Measurements from ENCODE around the gene PDCD11.
"Not testable (repeated sequence)": the region's sequence is repeated elsewhere in the genome, so short reads cannot be mapped to it uniquely, and the experiment has no call there.

The PDCD11 gene, protein sequence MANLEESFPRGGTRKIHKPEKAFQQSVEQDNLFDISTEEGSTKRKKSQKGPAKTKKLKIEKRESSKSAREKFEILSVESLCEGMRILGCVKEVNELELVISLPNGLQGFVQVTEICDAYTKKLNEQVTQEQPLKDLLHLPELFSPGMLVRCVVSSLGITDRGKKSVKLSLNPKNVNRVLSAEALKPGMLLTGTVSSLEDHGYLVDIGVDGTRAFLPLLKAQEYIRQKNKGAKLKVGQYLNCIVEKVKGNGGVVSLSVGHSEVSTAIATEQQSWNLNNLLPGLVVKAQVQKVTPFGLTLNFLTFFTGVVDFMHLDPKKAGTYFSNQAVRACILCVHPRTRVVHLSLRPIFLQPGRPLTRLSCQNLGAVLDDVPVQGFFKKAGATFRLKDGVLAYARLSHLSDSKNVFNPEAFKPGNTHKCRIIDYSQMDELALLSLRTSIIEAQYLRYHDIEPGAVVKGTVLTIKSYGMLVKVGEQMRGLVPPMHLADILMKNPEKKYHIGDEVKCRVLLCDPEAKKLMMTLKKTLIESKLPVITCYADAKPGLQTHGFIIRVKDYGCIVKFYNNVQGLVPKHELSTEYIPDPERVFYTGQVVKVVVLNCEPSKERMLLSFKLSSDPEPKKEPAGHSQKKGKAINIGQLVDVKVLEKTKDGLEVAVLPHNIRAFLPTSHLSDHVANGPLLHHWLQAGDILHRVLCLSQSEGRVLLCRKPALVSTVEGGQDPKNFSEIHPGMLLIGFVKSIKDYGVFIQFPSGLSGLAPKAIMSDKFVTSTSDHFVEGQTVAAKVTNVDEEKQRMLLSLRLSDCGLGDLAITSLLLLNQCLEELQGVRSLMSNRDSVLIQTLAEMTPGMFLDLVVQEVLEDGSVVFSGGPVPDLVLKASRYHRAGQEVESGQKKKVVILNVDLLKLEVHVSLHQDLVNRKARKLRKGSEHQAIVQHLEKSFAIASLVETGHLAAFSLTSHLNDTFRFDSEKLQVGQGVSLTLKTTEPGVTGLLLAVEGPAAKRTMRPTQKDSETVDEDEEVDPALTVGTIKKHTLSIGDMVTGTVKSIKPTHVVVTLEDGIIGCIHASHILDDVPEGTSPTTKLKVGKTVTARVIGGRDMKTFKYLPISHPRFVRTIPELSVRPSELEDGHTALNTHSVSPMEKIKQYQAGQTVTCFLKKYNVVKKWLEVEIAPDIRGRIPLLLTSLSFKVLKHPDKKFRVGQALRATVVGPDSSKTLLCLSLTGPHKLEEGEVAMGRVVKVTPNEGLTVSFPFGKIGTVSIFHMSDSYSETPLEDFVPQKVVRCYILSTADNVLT (N-terminal part only)

DNA sequence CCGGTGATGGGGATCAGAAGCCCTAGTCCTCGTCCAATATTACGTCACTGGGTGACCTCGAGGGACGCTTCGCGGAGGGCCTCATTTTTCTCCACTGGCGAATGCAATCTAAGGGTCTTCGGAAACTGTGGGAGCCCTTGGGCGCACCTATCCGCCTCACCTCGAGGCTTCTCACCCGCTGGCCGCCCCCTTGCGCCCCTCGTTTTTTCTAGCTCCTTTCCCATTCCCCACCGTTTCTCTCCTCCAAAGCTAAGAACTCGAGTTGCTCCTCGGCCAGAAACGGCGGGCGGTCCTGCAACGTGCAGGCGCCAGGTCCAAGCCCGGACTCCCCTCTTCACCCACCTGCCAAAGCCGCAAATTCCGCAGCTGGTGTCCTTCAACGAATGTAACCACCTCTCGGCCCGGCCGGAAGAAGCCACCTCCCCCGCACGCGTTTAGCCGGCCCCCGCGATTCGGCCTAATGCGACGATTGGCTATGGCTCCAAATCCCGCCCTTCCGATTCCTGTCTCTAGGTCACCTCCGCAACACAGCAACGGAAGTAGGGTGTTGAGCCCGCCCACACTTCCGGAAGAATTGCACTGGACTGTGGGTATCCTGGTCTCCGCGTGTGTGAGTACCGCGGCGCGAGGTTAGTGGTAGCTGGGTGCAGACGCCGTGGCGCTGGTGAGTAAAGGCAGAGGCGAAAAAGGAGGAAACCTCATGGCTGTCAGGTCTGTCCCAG lies at the start of gene PDCD11, which contains the start of gene ATP5MK:
Gene PDCD11, plus strand, starts transcription at position 560 of the 722 bp plus-strand sequence. CDS start 1,801 bp downstream, outside the sequence.
Gene ATP5MK, minus strand, starts transcription at position 409 of the 722 bp plus-strand sequence. CDS start 4,018 bp downstream, outside the sequence.
- peak; percentile 93 to 96 for DNase-seq (ENCODE audit: low read depth in 2 of 2)

DNA sequence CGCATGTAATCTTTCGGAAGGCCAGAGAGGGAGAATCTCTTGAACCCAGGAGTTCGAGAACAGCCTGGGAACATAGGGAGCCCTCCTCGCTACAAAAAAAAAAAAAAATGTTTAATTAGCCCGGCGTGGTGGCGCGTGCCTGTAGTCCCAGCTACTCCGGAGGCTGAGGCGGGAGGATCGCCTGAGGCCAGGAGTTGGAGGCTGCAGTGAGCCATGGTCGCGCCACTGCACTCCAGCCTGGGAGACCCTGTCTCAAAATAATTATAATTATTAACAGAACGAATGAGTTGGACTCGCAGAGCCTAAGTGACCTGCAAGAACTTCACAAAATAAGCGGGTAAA lies 46.3 kb upstream of the PDCD11 start:
- DNase-seq (ENCODE audit: low read depth in 2 of 2) = no peak

DNA sequence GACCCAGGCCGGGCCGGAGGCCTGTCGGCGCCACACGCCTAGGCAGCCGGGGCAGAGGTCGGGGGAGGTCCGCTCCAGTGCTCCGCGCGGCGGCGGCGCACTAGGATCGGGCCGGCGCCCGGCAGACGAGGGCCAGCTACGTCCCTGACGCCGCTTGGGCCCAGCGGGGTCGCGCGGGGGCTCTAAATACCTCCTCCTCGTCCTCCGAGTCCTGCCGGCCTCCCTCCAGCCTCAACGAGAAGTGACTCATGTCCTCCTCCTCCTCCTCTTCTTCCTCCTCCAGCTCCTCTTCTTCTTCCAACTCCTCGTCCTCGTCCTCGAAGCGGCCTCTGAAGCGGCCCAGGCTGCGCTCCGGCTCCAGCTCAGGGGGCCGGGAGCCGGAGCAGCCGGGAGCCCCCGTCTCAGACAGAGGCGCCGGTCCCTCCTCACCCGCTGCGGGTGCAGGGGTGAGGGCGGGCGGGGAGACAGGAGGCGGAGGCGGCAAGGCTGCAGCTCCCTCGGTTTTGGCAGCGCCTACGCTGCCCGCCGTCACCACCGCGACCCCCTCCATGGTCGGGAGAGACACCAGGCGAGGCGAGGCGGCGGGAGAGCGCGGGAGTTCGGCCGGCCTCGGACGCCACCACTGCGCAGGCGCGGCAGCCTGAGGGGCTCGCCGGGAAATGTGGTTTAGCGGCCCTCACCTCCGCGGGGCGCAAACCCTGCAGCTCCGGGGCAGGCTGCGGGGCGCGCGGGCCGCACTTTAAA lies 45.7 kb upstream of the PDCD11 start, which contains the start of gene PCGF6:
Gene PCGF6, minus strand, starts transcription at position 624 of the 744 bp plus-strand sequence. Its CDS starts 74 bp downstream, at position 550.
- DNase-seq (ENCODE audit: low read depth in 2 of 2) = peak; percentile 70 to 76

DNA sequence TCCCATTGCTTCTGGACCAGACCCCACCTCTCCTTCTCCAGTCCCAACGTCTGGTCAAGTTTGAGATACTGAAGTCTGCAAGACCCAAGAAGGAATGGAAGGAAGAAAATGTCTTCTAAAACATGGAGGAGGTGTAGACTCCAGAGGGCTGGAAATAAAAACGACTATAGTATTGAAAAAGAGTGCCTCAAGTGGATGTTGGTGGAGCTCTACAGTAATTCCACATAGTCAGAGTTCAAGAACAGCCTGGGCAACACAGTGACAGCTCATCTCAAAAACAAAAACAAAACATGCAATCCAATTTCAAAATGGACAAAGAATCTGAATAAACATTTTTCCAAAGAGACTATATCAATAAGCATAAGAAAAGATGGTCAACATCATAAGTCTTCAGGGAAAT lies 43.1 kb upstream of the PDCD11 start:
- no peak for DNase-seq (ENCODE audit: low read depth in 2 of 2)

DNA sequence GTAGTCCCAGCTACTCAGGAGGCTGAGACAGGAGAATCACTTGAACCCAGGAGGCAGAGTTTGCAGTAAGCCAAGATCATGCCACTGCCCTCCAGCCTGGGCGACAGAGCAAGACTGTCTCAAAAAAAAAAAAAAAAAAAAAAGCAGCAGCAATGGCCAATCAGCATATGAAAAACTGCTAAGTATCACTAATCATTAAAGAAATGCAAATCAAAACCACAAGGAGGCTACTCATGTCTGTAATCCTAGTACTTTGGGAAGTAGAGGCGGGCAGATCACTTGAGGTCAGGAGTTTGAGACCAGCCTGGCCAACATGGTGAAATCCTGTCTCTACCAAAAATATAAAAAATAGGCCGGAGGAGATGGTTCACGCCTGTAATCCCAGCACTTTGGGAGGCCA lies 41.9 kb upstream of the PDCD11 start:
- not testable (repeated sequence) for DNase-seq (ENCODE audit: low read depth in 2 of 2)

DNA sequence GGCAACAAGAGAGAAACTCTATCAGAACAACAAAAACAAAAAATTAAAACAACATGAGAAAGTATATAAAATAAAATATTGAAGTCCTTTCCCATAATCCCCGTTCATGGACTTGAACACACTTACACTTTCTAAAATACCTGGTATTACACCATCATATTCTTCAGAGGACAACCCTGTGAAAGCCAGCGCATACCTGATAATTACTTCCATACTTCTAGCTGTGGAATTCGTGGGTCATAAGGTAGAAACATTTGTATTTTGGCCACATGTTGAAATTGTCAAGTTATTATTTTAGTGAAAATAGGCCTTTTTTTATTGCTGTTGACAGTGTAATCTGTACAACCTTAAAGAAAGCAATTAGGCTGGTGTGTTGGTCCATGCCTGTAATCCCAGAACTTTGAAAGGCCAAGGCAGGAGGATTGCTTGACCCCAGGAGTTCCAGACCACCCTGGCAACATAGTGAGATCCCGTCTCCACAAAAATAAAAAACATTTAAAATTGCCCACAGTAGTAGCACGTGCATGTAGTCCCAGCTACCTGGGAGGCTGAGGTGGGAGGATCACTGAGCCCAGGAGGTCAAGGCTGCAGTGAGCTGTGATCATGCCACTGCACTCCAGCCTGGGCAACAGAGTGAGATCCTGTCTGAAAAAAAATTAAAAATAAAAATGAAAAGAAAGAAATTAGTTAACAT lies 40.4 kb upstream of the PDCD11 start:
- no peak for DNase-seq (ENCODE audit: low read depth in 2 of 2)

DNA sequence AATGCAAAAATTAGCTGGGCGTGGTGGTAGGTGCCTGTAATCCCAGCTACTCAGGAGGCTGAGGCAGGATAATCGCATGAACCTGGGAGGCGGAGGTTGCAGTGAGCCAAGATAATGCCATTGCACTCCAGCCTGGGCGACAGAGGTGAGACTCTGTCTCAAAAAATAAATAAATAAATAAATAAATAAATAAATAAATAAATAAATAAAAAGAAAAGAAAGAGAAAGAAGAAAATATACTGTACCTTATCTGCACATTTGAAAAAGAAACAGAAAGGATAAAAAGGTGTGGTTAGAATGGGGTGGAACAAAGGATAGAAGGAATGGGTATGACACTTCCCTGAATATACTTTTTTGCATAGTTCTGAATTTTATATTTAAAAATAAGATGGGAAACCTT lies 36.9 kb upstream of the PDCD11 start:
- not testable (repeated sequence) for DNase-seq (ENCODE audit: low read depth in 2 of 2)

DNA sequence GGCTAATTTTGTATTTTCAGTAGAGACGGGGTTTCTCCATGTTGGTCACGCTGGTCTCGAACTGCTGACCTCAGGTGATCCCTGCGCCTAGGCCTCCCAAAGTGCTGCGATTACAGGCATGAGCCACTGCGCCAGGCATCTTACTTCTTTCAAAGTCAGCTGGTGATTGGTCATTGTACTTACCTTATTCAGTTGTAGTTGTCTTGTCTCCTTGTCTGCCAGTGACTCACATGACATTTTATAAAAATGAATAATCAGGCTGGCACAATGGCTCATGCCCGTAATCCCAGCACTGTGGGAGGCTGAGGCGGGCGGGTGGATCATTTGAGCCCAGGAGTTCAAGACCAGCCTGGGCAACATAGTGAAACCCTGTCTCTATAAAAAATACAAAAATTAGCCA lies 35.6 kb upstream of the PDCD11 start:
- not testable (repeated sequence) for DNase-seq (ENCODE audit: low read depth in 2 of 2)

DNA sequence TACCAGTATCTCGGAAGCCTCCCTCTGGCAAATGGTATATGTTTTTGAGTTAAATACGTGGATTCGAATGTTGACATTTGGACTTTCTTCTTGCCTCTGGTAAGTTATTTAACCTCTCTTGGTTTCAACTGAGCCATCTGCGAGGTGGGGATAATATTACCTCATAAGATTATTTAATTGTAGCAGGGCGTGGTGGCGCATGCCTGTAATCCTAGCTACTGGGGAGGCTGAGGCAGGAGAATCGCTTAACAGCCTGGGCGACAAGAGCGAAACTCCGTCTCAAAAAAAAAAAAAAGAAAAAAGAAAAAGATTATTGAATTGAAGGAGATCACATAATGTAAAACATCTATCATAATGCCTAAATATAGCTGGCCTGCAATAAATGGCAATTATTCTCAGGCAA lies 29.0 kb upstream of the PDCD11 start:
- no peak for DNase-seq (ENCODE audit: low read depth in 2 of 2)

DNA sequence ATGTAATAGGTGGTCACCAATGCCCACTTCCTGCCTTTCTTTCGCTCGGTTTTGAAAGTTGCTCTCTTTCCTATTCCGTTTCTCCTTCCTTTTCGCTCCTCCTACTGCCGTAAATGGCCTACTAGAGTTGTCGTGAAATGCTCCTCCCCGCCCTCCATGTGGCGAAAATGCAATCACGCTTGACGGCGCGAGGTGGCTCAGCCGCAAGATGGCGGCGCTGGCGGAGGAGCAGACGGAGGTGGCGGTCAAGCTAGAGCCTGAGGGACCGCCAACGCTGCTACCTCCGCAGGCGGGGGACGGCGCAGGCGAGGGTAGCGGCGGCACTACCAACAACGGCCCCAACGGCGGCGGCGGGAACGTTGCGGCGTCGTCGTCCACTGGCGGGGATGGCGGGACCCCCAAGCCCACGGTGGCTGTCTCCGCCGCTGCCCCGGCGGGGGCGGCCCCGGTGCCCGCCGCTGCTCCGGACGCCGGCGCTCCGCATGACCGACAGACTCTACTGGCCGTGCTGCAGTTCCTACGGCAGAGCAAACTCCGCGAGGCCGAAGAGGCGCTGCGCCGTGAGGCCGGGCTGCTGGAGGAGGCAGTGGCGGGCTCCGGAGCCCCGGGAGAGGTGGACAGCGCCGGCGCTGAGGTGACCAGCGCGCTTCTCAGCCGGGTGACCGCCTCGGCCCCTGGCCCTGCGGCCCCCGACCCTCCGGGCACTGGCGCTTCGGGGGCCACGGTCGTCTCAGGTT lies 28.5 kb upstream of the PDCD11 start, which contains the start of gene TAF5:
Gene TAF5, plus strand, starts transcription at position 195 of the 737 bp plus-strand sequence. Its CDS starts 14 bp downstream, at position 209.
- peak; percentile 83 to 87 for DNase-seq (ENCODE audit: low read depth in 2 of 2)

DNA sequence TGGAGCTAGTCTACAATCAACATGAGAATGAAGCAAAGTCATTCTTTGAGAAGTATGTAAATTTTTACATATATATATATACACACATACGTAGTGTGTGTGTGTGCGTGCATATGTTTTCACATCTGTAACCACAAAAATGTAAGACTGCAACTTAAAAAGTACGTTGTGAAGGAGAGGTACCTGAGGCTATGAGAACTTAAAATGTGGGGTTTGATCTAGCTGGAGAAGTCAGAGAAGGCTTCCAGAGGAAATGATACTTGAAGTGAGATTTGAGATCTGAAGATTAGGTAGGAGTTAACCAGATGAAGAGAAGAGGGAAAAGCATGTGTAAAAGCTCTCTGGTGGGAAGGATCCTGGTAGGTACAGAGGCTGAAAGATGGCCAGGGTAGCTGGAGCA lies 22.9 kb upstream of the PDCD11 start:
- DNase-seq (ENCODE audit: low read depth in 2 of 2) = no peak

DNA sequence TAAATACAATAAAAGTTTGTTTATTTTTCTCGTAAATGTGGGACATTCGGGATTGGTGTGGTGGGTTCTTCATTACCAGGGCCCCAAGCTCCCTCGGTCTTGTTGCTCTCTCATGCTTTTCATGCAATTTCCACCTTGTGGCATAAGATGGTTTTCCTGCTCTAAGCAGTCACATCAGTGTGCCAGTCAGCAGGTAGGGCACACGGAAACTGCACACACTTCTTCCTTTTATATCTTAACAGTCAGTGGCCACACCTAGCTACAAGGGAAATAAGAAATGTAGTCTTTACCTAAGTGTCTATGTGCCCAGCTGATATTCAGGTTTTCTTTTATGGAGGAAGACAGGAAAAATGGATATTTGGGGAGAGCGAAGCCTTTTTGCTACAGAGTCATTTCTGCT lies 22.2 kb upstream of the PDCD11 start:
- DNase-seq (ENCODE audit: low read depth in 2 of 2) = no peak

DNA sequence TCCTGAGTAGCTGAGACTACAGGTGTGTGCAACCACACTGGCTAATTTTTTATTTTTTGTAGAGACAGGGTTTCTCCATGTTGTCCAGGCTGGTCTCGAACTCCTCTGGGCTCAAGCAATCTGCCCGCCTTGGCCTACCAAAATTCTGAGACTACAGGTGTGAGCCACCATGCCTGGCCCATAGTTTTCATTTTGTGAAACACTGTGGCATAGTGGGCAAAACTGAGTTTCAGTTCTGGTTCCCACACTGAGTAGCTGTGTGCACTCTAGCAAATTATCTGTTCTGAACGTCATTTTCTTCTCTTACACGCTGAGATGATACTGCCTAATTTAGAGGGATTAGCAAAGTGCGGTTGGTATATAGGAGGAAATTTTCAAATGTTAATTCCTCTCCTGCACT lies 13.7 kb upstream of the PDCD11 start:
- no peak for DNase-seq (ENCODE audit: low read depth in 2 of 2)

DNA sequence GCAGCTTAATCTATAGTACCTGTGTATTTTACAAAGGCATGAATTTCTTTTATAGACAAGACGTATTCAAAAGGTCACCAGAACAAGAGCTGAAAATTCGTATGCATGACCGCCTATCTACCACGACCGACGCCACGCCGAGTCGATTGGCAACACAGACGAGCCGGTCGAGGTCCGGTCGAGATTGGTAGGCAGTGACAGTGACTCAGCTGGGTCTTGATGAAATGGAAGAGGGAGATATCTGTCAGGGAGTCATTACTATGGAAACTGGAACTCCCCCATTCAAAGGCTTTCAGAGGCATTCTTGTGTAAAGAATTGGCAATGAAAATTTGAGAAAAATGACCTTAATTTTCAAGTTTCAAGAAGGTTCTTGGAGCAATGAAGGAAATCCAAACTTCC lies 2.2 kb upstream of the PDCD11 start:
- no peak for DNase-seq (ENCODE audit: low read depth in 2 of 2)

DNA sequence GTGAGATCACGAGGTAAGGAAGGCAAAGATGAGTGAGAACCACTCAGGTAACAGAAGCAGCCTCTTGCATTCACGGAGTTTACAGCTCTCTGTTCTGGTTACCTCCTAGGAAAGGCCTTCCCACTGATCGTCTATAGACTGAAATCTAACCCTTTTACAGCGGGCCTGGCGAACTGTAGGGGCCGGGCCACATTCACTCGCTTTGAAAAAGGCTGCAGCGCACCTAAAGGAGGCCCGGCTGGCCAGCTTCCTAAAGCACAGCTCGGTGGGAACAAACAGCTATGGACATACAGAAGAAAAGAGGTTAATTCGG lies 716 bp upstream of the PDCD11 start:
- DNase-seq (ENCODE audit: low read depth in 2 of 2) = no peak

DNA sequence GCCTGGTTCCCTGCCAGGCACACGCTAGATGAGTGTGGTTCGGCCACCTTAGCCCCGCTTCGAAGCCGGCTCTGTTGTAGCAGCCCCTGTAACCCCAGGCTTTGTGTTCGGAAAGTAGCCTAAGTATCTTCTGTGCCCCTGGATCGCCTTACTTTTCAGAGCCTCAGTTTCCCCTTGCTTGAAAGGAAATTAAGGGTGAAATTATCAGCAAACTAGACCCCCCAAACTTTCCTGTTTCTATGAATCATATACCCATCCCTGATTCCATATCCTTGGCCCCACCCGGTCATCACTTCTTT lies 312 bp downstream of the PDCD11 start:
- DNase-seq (ENCODE audit: low read depth in 2 of 2) = no peak

DNA sequence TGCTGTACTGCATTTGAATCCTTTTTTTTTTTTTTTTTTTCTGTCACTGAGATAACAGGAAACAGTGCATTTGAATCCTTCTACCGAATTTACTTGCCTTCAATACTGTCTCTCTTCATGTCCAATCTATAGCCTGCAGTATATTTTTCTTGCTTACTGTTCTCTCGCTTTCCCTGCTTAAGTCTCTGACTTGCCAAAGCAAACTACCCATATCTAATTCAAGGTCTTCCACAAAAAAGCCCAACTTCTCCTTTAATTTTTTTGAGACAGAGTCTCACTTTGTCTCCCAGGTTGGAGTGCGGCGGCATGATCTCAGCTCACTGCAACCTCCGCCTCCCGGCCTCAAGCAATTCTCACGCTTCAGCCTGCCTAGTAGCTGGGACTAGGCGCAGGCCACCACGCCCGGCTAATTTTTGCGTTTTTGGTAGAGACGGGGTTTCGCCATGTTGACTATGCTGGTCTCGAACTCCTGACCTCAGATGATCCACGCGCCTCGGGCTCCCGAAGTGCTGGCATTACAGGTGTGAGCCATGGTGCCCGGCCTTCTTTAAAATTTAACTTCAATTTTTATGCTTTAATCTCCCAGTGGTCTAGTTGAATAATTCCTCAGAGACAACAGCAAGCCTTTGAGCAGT lies 882 bp downstream of the PDCD11 start:
- DNase-seq (ENCODE audit: low read depth in 2 of 2) = no peak

DNA sequence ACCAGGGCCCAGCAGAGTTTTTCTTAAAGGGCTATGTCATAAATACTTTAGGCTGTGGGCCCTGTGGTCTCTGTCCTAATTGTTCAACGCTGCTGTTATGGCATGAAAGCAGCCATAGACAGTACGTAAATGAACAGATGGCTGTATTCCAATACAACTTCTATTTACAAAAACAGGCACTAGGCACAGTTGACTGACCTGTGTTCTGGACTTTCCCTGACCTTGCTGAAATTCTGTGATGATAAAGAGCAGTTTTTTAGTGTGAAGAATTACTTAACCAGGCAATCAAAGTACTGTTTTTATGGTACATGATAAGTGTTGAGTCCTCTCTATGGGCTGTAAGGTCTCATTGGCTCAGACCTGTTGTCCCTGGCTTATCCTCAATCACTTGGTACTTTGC lies 17.1 kb downstream of the PDCD11 start:
- no peak for DNase-seq (ENCODE audit: low read depth in 2 of 2)

DNA sequence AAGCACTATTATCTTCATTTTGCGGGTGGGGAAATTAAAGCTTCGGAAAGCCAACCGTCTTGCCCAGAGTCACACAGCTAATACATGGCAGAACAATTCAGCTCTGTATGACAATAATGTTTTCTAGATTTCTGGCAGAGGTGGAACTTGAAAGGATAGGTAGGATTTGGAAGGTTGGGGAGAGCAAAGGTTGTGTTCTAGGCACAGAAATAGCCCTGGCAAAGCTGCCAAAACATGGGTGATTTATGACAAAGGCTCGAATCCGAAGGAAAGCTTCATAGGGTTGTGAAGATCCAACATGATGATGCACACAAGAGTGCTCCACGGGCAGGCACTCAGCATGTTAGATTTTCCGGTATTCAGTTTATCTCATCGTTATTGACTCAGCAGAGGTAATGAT lies 19.2 kb downstream of the PDCD11 start:
- DNase-seq (ENCODE audit: low read depth in 2 of 2) = no peak
